NCI-H1694 treated with DMSO at 0.1 percent for 48 hours (cell line): ENCODE results near the gene AP3M1.

Experiments used
- DNase-seq: peaks from one replicate; lab custom pipeline; 2025; lab: John Stamatoyannopoulos, UW

The AP3M1 gene

DNA sequence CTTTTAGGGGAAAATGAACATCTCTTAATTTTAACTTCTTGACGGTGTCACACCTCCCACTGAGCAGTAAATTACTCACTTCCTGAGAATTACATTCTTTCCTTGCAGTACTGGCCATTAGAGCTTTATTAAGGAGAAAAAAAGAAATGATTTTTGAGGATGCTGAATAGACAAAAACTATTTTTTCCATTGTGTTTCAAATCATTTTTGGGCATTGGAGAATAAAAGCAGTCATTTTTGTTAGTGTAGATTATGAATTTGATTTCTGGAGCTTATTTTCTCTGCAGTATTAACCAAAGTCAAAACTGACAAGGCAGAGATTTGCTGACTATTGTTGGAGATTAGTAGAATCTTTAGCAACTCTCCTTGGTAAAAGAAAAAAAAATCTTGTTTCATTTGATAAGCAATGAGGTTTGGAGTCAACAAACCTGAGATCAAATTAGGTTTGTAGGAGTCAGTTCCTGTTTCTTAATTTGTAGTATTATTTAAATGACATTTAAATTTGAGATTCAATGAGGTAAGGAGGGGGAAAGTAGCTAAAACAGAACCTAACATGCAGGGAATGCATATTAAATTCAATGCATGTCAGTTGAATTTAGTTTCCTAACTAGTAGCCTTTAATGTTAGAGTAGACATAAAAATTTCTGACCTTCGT is 70.6 kb downstream of the AP3M1 start:
- DNase-seq, result no peak

DNA sequence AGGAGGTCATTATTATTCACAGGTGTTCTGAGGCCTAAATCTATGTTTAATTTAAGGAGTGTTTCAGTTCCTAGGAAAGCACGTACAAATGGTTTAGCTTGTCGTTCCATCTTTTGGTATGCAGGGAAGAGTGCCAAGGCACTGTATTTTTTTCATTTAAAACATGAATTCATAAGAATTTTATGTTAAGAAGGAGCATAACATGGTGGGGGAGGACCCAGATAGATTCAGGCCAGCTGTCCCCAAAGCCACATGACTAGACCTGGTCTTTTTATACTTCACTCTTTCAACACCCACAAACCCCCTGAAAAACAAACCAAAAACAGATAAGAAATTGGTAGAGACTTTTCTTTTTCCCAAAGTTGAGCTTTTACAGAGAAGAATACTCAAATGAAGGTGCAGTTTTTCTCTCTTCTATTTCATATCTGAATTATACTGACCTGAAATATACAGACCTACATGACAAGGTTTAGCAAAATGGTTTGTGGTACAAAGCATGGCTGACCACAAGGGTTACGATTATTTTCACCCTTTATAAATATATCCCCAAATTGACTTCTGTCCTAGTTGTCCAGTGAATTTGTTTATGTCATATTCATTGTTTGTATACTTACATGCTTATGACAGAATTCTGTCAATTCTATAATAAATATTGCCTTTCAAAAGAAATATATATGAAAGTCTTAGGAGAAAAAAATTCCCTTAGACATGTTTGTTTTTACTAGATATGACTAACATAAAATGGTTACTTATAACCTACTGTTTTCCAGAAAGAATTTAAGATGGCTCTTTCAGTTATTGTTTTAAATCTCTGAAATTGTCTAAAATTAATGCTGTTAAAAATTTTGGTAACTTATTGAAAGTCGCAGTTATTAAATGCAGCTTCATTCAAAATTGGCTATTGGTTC is 71.3 kb downstream of the AP3M1 start:
- DNase-seq, result no peak

- DNase-seq, result no peak
These were observed 72.6 kb downstream of the AP3M1 start for GRCh38 chr10:74078037-74078436.

GRCh38 chr10:74077416-74077815 is 73.2 kb downstream of the AP3M1 start:
- no peak for DNase-seq

DNA sequence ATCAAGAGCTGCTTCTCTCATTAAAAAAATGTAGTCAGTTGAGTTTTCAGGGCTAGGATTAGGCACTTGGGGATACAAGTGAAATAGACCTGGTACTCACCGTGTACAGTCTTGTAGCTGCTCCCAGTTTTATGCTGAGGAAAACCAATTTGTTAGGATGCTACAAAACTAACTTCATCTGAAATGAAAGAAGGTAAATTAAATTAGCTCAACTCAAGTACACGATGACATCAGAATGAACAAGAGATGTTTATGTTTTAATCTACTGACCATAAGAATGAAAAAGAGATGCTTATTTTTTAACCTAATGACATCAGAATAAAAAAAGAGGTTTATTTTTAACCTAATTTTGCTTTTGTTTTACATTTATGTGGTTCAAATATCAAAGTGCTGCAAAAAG is 73.7 kb downstream of the AP3M1 start:
- DNase-seq, result no peak

- no peak for DNase-seq
These were observed 74.7 kb downstream of the AP3M1 start for GRCh38 chr10:74075906-74076305.

GRCh38 chr10:74072503-74072902 is 78.1 kb downstream of the AP3M1 start:
- no peak for DNase-seq

- DNase-seq, result no peak
These were observed 79.5 kb downstream of the AP3M1 start for GRCh38 chr10:74071157-74071556.
